ENCODE measurements around the gene OTOS.

Gene OTOS

DNA sequence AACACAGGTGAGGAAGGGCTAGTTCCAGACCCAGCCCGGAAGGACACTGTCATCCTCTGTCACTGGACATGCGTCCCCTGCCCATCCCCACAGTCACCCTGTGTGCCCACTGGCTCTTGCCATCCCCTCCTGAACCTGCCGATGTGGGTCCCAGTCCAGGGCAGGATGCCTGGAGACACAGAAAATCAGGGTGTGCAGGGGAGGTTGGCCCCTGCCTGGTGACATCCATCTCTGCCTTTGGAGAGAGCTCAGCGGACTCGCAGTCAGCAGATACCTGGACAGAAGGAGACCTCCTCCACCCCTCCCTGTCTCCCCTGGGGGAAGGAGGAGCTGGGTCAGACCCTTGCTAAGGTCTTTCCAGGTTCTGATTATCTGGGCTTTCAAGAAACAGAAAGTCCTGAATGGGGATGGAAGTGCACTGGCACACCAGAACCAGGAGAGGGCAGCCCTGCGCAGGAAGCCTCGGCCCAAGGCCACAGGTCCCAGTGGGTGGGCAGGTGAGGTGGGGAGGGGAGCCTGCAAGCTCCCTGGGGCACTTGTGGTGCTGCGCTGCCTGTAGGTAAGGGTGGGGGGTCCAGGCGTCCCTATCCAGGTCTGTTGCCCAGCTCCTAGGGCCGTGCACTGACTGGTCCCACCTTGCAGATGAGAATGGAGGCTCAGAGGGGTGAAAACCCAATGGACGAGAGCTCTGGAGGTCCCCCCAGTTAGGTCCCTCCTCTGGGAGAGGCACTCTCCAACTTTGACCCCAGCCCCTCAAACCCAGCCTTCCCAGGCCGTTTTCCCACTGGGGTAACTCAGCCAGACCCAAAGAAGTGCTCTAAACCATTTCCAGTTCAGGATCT is 9.7 kb upstream of the OTOS start:
- Histone ChIP-seq H3K36me3 (ENCODE audit: control insufficient read depth, insufficient read depth, low read length) (no peaks in the 10 kb centered on the region), H3K27me3 (ENCODE audit: control insufficient read depth, insufficient read depth, low read length) (peaks cover 14% of the 10 kb centered on the region; the same call in 1 of the 2 replicates), H3K4me3 (ENCODE audit: low read depth, low read length) (no peak overlapping the region), H3K9ac (ENCODE audit: low read length) (no peak overlapping the region), H3K9me3 (ENCODE audit: control insufficient read depth, insufficient read depth, low read depth, low read length) (peaks cover 6% of the 10 kb centered on the region; the same call in 1 of the 2 replicates), H3K4me1 (ENCODE audit: control insufficient read depth, insufficient read depth, low read length) (no peaks in the 10 kb centered on the region), H3K27ac (ENCODE audit: low read depth, low read length) (no peak overlapping the region)

DNA sequence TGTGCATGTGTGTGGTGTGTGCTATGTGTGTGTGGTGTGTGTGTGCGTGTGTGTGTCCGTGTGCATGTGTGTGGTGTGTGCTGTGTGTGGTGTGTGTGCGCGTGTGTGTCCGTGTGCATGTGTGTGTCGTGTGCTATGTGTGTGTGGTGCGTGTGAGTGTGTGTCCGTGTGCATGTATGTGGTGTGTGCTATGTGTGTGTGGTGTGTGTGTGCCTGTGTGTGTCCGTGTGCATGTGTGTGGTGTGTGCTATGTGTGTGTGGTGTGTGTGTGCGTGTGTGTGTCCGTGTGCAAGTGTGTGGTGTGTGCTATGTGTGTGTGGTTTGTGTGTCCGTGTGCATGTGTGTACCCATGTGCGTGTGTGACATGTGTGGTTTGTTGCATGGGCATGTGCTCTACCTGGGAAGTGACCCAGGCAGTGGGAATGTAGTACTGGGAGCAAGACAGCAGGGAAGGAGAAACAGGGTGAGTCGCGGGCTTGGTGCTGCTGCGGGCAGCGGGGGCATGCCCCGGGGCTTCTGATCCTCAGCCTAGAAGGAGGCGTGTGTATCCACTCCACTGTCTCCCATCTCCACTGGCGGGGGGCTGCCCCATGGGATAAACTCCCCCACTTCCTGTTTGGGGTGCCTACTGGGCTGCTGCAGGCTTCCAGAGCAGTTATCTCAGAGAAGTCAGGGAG is 7.6 kb upstream of the OTOS start:
- no peaks in the 10 kb centered on the region for H3K36me3 ChIP-seq (ENCODE audit: control insufficient read depth, insufficient read depth, low read length)
- no peak overlapping the region for H3K4me3 ChIP-seq (ENCODE audit: low read depth, low read length)
- H3K27me3 ChIP-seq (ENCODE audit: control insufficient read depth, insufficient read depth, low read length), result peaks cover 7% of the 10 kb centered on the region; the same call in 1 of the 2 replicates
- H3K9me3 ChIP-seq (ENCODE audit: control insufficient read depth, insufficient read depth, low read depth, low read length), result peaks cover 6% of the 10 kb centered on the region; the same call in 1 of the 2 replicates
- no peak overlapping the region for H3K9ac ChIP-seq (ENCODE audit: low read length)
- no peak overlapping the region for H3K27ac ChIP-seq (ENCODE audit: low read depth, low read length)
- peaks cover 7% of the 10 kb centered on the region; the same call in 1 of the 2 replicates for H3K4me1 ChIP-seq (ENCODE audit: control insufficient read depth, insufficient read depth, low read length)

DNA sequence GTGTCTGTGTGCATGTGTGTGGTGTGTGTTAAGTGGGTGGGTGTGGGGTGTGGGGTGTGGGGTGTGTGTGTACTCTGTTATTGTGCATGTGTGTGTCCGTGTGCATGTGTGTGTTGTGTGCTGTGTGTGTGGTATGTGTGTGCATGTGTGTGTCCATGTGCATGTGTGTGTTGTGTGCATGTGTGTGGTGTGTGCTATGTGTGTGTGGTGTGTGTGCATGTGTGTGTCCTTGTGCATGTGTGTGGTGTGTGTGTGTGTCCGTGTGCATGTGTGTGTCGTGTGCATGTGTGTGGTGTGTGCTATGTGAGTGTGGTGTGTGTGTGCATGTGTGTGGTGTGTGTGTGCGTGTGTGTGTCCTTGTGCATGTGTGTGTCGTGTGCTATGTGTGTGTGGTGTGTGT is 6.9 kb upstream of the OTOS start:
- Histone ChIP-seq H3K9ac (ENCODE audit: low read length) (no peak overlapping the region), H3K4me3 (ENCODE audit: low read depth, low read length) (no peak overlapping the region), H3K36me3 (ENCODE audit: control insufficient read depth, insufficient read depth, low read length) (no peaks in the 10 kb centered on the region), H3K9me3 (ENCODE audit: control insufficient read depth, insufficient read depth, low read depth, low read length) (peaks cover 6% of the 10 kb centered on the region; the same call in 1 of the 2 replicates), H3K27me3 (ENCODE audit: control insufficient read depth, insufficient read depth, low read length) (peaks cover 6% of the 10 kb centered on the region; the same call in 1 of the 2 replicates), H3K4me1 (ENCODE audit: control insufficient read depth, insufficient read depth, low read length) (peaks cover 7% of the 10 kb centered on the region; the same call in 1 of the 2 replicates), H3K27ac (ENCODE audit: low read depth, low read length) (no peak overlapping the region)

DNA sequence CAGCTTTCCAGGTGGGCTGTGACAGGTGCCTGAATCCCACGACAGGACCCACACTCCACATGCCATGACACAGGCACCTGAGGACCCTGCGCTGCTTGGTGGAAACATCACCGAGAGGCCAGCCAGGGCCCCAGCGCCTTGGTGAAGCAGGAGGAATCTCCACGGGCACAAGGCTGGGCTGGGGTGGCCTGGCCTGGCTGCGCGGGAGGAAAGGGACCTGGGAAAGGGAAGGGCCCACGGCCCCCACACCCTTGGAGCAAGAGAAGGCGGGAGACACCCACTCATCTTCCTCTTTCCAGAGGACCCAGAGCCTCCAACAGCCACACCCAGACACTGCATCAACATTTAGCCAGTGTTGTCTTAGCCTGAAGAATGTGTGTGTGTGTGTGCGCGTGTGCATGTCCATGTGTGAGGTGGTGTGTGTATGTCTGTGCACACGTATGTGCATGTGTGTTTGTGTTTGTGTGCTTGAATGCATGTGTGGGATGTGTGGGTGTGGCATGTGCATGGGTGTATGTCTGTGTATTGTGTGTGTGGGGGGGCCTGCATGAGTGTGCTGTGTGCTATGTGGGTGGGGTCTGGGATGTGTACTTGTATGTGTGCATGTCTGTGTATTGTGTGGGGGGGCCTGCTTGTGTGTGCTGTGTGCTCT is 6.3 kb upstream of the OTOS start:
- Histone ChIP-seq H3K4me3 (ENCODE audit: low read depth, low read length) (no peak overlapping the region), H3K9ac (ENCODE audit: low read length) (no peak overlapping the region), H3K4me1 (ENCODE audit: control insufficient read depth, insufficient read depth, low read length) (peaks cover 7% of the 10 kb centered on the region; the same call in 1 of the 2 replicates), H3K27me3 (ENCODE audit: control insufficient read depth, insufficient read depth, low read length) (peaks cover 1% of the 10 kb centered on the region; the same call in 1 of the 2 replicates), H3K9me3 (ENCODE audit: control insufficient read depth, insufficient read depth, low read depth, low read length) (peaks cover 6% of the 10 kb centered on the region; the same call in 1 of the 2 replicates), H3K27ac (ENCODE audit: low read depth, low read length) (no peak overlapping the region), H3K36me3 (ENCODE audit: control insufficient read depth, insufficient read depth, low read length) (no peaks in the 10 kb centered on the region)

DNA sequence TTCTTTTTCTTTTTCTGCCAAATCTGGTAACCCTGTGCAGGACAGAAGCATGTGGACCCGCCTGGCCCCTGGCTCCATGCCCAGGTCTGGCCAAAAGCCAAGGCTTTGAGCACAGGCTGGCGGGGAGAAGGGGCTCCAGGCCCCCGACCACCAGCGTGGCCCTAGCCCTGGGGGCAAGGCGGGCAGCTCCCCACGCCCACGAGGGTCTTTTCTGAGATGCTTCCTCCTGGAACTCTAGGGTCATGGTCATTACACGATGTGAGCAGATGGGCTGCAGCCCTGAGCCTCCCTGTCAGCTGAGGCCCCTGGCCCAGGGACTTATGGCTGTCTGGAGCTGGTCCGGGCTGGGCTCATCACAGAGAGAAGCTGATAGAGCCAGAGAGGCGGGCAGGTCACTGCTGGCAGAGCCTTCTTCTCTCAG is 5.7 kb upstream of the OTOS start:
- Histone ChIP-seq H3K4me1 (ENCODE audit: control insufficient read depth, insufficient read depth, low read length) (peaks cover 7% of the 10 kb centered on the region; the same call in 1 of the 2 replicates), H3K9me3 (ENCODE audit: control insufficient read depth, insufficient read depth, low read depth, low read length) (peaks cover 6% of the 10 kb centered on the region; the same call in 1 of the 2 replicates), H3K4me3 (ENCODE audit: low read depth, low read length) (no peak overlapping the region), H3K9ac (ENCODE audit: low read length) (no peak overlapping the region), H3K27me3 (ENCODE audit: control insufficient read depth, insufficient read depth, low read length) (no peaks in the 10 kb centered on the region; the same call in 1 of the 2 replicates), H3K36me3 (ENCODE audit: control insufficient read depth, insufficient read depth, low read length) (no peaks in the 10 kb centered on the region), H3K27ac (ENCODE audit: low read depth, low read length) (no peak overlapping the region)

DNA sequence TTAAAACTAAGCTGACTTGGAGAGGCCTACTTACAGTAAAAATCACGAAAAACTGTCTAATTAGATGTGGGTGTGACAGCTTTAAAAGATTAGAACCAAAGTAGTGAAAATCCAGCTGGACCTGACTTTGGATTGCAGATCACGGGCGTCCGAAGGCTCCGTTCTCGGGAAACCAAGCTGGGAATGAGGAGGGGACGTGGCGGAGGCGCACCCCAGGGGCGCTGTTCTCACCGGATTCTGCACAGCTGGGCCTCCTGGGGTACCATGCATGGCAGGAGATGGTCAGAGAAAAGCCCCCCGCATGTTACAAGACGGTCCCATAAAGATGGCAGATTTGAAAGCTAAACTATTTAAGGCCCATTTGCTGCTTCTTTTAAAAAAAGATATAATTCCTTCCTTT is 5.0 kb upstream of the OTOS start:
- no peak overlapping the region for H3K9ac ChIP-seq (ENCODE audit: low read length)
- no peaks in the 10 kb centered on the region; the same call in 1 of the 2 replicates for H3K27me3 ChIP-seq (ENCODE audit: control insufficient read depth, insufficient read depth, low read length)
- H3K36me3 ChIP-seq (ENCODE audit: control insufficient read depth, insufficient read depth, low read length), result no peaks in the 10 kb centered on the region
- peaks cover 6% of the 10 kb centered on the region; the same call in 1 of the 2 replicates for H3K9me3 ChIP-seq (ENCODE audit: control insufficient read depth, insufficient read depth, low read depth, low read length)
- peaks cover 8% of the 10 kb centered on the region; the same call in 1 of the 2 replicates for H3K4me1 ChIP-seq (ENCODE audit: control insufficient read depth, insufficient read depth, low read length)
- no peak overlapping the region for H3K4me3 ChIP-seq (ENCODE audit: low read depth, low read length)
- no peak overlapping the region for H3K27ac ChIP-seq (ENCODE audit: low read depth, low read length)

DNA sequence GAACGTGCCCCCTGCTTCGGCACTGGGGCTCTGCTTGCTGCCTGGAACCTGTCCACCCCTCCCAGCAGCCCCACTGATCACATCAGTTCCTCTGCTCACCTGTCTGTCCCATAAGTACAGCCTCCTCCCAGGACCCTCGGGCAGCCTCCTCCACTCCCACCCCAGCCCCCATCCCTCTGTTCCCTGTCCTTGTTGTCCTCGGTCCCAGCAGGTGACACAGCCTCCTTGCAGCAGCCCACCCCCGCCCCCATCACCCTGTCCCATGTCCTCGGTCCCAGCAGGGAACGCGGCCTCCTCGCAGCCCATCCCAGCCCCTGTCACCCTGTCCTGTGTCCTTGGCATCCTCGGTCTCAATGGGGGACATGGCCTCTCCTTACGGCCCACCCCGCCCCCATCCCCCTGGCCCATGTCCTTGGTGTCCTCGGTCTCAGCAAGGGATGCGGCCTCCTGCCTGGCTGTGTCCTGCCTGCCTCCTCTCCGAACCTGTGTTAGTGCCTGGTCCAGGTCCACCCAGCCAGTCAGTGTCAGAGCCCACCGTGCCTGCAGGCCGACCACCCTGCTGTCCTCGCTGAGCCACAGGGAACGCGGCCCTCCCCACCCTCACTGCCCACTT is 4.3 kb upstream of the OTOS start:
- Histone ChIP-seq H3K9me3 (ENCODE audit: control insufficient read depth, insufficient read depth, low read depth, low read length) (peaks cover 6% of the 10 kb centered on the region; the same call in 1 of the 2 replicates), H3K27ac (ENCODE audit: low read depth, low read length) (no peak overlapping the region), H3K9ac (ENCODE audit: low read length) (no peak overlapping the region), H3K4me1 (ENCODE audit: control insufficient read depth, insufficient read depth, low read length) (peaks cover 15% of the 10 kb centered on the region), H3K27me3 (ENCODE audit: control insufficient read depth, insufficient read depth, low read length) (no peaks in the 10 kb centered on the region; the same call in 1 of the 2 replicates), H3K36me3 (ENCODE audit: control insufficient read depth, insufficient read depth, low read length) (no peaks in the 10 kb centered on the region), H3K4me3 (ENCODE audit: low read depth, low read length) (no peak overlapping the region)

DNA sequence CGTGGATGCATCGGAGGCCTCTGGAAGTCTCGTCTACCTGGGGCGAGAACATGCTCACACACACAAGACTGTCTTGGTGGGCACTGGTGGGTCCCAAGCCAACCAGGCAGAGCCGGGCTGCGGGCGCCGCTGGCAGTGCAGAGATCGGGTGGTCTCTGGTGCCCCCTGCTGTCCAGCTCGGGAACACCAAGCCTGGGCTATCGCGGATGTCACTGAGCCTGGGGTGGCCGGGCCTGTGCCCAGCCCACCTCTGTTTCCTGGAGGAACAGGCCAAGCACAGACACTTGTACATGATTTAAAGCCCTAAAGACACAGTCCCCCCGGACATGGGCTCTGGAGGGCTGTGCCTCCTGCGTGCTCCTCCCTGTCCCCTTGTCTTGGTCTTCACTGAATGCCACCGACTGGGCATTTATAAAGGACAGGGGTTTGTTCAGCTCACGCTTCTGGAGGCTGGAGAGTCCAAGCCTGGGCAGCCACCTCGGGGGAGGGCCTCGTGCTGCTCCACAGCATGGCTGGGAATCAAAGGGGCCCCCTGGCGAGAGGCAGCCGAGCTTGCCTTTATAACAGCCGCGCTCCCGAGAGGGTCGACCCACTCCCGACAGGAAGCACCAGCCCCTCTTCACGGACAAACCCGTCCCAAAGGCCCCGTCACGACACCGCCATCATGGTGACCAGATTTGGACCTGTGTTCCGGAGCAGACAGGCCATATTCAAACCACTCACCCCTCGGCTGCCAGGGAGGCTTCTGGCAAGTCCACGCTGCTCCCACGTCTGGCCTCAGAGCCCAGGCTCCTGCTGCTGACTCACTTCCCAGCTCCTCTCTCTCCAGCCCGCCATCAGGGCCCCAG is 3.6 kb upstream of the OTOS start:
- Histone ChIP-seq H3K4me1 (ENCODE audit: control insufficient read depth, insufficient read depth, low read length) (peaks cover 21% of the 10 kb centered on the region), H3K36me3 (ENCODE audit: control insufficient read depth, insufficient read depth, low read length) (no peaks in the 10 kb centered on the region), H3K9ac (ENCODE audit: low read length) (no peak overlapping the region), H3K27ac (ENCODE audit: low read depth, low read length) (no peak overlapping the region), H3K9me3 (ENCODE audit: control insufficient read depth, insufficient read depth, low read depth, low read length) (peaks cover 6% of the 10 kb centered on the region; the same call in 1 of the 2 replicates), H3K4me3 (ENCODE audit: low read depth, low read length) (no peak overlapping the region), H3K27me3 (ENCODE audit: control insufficient read depth, insufficient read depth, low read length) (no peaks in the 10 kb centered on the region; the same call in 1 of the 2 replicates)

DNA sequence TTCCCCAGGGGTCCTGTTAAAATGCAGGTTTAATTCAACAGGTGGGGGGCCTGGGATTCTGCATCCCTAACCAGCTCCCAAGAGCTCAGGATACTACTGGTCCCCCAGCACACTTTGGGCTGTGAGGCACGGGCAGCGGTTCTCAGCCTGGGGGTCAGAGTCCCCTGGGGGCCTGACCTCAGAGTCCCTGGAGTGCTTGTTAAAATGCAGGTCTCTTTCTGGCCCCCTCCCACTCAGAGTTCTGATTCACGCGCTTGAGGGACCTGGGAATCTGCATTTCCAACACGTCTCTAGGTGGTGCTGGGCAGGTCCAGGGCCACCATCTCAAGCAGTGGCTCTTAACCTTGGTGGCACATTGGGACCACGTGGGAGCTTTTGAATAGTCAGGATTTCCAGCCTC is 2.8 kb upstream of the OTOS start:
- Histone ChIP-seq H3K27me3 (ENCODE audit: control insufficient read depth, insufficient read depth, low read length) (peaks cover under 1% of the 10 kb centered on the region; the same call in 1 of the 2 replicates), H3K4me1 (ENCODE audit: control insufficient read depth, insufficient read depth, low read length) (peaks cover 21% of the 10 kb centered on the region), H3K4me3 (ENCODE audit: low read depth, low read length) (no peak overlapping the region), H3K9ac (ENCODE audit: low read length) (no peak overlapping the region), H3K9me3 (ENCODE audit: control insufficient read depth, insufficient read depth, low read depth, low read length) (peaks cover 6% of the 10 kb centered on the region; the same call in 1 of the 2 replicates), H3K36me3 (ENCODE audit: control insufficient read depth, insufficient read depth, low read length) (no peaks in the 10 kb centered on the region), H3K27ac (ENCODE audit: low read depth, low read length) (no peak overlapping the region)
